ENCODE results near the gene CCL25.

GRCh38 chr19:8022275-8022674 lies 30.3 kb upstream of the CCL25 start:
- TF ChIP-seq SUZ12 (IDR thresholded peaks at IDR 0.05; ENCODE audit: extremely low read depth, insufficient read depth, insufficient read length) (no peak), YY1 (IDR thresholded peaks at IDR 0.05; ENCODE audit: insufficient read depth, insufficient read length) (no peak)

All from NT2/D1 (cell line).